ENCODE results near the gene MAP1A.

DNA sequence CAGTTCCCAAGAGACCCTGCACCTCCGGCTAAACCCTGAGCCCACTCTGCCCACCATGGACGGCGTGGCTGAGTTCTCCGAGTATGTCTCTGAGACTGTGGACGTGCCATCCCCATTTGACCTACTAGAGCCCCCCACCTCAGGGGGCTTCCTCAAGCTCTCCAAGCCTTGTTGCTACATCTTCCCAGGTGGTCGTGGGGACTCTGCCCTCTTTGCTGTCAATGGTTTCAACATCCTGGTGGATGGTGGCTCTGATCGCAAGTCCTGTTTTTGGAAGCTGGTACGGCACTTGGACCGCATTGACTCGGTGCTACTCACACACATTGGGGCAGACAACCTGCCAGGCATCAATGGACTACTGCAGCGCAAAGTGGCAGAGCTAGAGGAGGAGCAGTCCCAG, 4.0 kb downstream of the MAP1A start:
- TF ChIP-seq, protein P1, sequence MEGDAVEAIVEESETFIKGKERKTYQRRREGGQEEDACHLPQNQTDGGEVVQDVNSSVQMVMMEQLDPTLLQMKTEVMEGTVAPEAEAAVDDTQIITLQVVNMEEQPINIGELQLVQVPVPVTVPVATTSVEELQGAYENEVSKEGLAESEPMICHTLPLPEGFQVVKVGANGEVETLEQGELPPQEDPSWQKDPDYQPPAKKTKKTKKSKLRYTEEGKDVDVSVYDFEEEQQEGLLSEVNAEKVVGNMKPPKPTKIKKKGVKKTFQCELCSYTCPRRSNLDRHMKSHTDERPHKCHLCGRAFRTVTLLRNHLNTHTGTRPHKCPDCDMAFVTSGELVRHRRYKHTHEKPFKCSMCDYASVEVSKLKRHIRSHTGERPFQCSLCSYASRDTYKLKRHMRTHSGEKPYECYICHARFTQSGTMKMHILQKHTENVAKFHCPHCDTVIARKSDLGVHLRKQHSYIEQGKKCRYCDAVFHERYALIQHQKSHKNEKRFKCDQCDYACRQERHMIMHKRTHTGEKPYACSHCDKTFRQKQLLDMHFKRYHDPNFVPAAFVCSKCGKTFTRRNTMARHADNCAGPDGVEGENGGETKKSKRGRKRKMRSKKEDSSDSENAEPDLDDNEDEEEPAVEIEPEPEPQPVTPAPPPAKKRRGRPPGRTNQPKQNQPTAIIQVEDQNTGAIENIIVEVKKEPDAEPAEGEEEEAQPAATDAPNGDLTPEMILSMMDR (IDR thresholded peaks at IDR 0.05) = no peak
- TF ChIP-seq POLR2A (IDR thresholded peaks at IDR 0.05) = no peak
- no peak for TF ChIP-seq POLR2AphosphoS5 (IDR thresholded peaks at IDR 0.05)
